ENCODE measurements around the gene SCGN.

SCGN gene

DNA sequence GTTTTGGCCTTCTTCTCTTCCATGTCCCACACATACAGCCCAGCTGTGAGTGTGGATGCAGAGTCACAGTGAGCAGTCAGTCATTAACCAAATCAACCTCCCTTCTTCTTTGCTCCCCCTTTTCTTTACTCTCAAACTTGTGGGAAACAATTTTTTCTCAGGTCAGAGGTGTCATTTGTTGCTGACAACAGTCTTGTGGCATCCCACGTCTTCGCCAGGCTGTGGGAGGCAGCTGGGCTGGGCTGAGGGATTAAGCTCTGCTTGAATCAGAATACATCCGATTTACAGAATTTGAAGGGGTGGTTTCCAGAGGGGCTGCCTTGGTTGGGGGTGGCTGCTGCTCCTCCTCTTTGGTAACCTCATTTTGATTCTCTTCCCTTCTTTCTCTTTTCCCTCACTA lies 40.5 kb downstream of the SCGN start:
- H3K4me3 ChIP-seq (ENCODE audit: low read depth, low read length), result no peak overlapping the region
- TF ChIP-seq, protein P1, sequence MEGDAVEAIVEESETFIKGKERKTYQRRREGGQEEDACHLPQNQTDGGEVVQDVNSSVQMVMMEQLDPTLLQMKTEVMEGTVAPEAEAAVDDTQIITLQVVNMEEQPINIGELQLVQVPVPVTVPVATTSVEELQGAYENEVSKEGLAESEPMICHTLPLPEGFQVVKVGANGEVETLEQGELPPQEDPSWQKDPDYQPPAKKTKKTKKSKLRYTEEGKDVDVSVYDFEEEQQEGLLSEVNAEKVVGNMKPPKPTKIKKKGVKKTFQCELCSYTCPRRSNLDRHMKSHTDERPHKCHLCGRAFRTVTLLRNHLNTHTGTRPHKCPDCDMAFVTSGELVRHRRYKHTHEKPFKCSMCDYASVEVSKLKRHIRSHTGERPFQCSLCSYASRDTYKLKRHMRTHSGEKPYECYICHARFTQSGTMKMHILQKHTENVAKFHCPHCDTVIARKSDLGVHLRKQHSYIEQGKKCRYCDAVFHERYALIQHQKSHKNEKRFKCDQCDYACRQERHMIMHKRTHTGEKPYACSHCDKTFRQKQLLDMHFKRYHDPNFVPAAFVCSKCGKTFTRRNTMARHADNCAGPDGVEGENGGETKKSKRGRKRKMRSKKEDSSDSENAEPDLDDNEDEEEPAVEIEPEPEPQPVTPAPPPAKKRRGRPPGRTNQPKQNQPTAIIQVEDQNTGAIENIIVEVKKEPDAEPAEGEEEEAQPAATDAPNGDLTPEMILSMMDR (IDR thresholded peaks at IDR 0.05; ENCODE audit: borderline replicate concordance, insufficient read depth, low read depth, low read length), result no peak

DNA sequence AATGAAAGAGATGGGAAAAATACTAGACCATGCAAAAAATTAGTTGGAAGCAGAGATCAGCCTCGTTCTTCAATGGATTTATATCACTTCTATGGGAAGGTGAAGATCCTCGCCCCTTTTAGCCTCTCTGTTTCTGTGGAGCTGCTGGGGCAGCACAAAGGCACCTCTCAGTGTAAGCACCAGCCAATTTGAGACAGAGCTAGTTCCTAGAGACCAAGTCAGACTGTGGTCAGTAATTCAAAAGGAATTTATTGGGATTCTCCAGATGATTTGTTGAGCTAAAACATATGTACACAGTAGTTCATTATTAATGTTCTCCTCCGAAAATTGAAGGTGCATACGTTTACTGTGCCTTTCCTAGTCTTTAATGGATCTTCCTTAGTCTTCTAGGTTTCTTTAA lies 42.4 kb downstream of the SCGN start:
- TF ChIP-seq, protein P1 (IDR thresholded peaks at IDR 0.05; ENCODE audit: borderline replicate concordance, insufficient read depth, low read depth, low read length), result no peak
- H3K4me3 ChIP-seq (ENCODE audit: low read depth, low read length), result no peak overlapping the region

DNA sequence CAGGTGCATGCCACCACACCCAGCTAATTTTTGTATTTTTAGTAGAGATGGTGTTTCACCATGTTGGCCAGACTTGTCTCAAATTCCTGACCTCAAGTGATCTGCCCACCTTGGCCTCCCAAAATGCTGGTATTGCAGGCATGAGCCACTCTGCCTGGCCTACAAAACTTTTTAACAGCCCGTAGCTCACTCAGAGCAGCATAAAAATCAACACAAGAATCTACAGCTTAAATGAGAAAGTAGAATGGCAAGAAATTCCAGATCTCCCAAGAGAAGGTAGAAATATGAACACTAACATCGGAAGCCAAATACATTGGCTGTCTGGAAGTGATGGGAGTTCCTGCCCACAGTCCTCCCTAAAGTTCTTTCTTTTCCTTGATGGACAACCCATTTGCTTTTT lies 43.7 kb downstream of the SCGN start:
- no peak overlapping the region for H3K4me3 ChIP-seq (ENCODE audit: low read depth, low read length)
- TF ChIP-seq, protein P1 (IDR thresholded peaks at IDR 0.05; ENCODE audit: borderline replicate concordance, insufficient read depth, low read depth, low read length), result no peak

DNA sequence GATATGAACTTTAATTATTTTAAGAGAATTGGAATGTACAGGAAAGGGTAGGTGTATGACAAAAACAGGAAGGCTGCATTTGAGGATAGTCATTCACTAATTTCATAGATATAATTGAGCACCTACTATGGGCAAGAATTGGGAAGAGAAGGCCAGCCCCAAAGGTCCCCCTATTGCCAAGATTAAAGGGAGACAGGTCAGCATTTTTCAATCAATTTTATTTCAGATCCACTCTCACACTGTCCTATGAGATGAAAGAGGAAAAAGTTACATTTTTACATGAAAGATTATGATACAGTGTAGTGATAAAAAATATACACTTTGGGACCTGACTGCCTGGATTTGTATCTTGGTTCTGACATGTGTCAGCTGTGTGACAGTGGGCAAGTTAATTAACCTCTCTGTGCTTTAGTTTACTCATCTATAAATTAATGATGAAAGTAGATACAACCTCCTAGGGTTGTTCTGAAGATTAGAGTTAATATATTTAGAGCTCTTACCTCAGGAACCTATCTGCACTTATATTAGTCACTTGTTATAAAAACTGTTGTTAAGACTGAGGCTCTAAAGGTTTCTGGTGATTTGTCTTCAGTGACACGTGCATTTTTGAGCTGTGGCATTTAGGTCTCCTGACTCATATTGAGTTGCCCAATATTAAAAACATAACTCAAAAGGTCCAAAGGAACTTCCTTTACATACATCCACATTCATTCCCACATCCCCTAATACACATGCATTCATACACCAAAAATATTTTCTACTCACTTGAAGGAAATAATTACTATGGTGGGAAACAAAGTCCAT lies 45.7 kb downstream of the SCGN start:
- TF ChIP-seq, protein P1 (IDR thresholded peaks at IDR 0.05; ENCODE audit: borderline replicate concordance, insufficient read depth, low read depth, low read length), result no peak
- H3K4me3 ChIP-seq (ENCODE audit: low read depth, low read length), result no peak overlapping the region

DNA sequence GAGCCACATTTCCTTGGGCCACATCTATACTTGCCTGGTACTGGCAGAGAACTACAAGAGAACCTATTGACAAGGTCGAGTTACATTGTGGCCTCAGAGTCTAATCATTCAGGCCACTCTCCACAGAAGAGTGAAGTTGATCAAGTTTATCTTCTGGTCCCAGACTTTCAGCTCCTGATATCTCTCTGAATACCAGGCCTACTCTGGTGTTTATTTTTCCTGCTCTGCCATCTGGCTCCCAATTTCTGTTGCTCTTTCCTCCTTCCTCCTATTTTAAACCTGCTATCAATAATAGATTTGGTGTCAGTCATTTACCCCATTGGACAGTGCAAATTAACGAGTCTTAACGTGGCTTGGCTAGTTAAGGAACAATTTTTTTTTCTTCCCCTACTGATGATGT lies 46.6 kb downstream of the SCGN start:
- no peak overlapping the region for H3K4me3 ChIP-seq (ENCODE audit: low read depth, low read length)
- TF ChIP-seq, protein P1 (IDR thresholded peaks at IDR 0.05; ENCODE audit: borderline replicate concordance, insufficient read depth, low read depth, low read length), result no peak

DNA sequence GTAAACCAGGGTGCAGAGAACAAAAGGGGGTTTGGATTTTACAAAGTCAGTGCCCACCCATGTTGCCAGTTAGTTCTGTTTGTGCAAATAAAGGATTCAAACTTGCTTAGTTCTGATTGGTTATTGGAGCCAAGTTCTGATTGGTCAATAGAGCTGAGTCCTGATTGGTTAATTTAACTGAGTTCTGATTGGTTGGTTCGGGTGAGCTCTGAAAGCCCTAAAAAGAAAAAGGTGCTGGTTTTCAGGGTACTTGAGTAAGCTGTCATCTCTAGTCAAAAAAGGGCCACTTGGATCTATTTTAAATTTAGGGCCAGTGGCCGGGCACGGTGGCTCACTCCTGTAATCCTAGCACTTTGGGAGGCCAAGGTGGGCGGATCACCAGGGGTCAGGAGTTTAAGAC lies 47.6 kb downstream of the SCGN start:
- no peak overlapping the region for H3K4me3 ChIP-seq (ENCODE audit: low read depth, low read length)
- TF ChIP-seq, protein P1 (IDR thresholded peaks at IDR 0.05; ENCODE audit: borderline replicate concordance, insufficient read depth, low read depth, low read length), result no peak

DNA sequence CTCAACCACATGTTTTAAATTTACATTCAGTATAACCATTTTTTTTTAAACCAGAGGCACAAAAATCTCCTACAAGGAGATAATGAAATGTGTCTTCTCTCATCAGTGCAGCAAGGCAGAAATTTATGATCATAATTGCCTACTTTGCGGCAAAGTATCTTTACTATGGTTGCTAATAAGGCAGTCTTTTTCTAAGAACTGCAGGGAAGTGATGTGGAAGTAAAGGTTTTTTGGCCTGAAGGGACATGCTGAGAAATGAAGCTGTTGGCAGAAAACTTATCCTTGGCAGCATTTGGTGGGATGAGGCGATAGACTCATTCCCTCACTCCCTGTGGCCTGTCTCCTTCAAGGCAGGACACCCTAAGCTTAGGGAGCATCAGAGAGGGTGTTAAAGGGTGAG lies 48.7 kb downstream of the SCGN start:
- TF ChIP-seq, protein P1 (IDR thresholded peaks at IDR 0.05; ENCODE audit: borderline replicate concordance, insufficient read depth, low read depth, low read length), result no peak
- no peak overlapping the region for H3K4me3 ChIP-seq (ENCODE audit: low read depth, low read length)
